ENCODE results near the gene ATP1B2.

- no peak for TF ChIP-seq CTCF (IDR thresholded peaks at IDR 0.05)
- TF ChIP-seq EP300 (IDR thresholded peaks at IDR 0.05): no peak
These were observed 56.1 kb downstream of the ATP1B2 start for GRCh38 chr17:7706631-7707354.

Data from stomach (tissue), 4 donors.